Breast epithelium (tissue), 4 donors: ENCODE results near the gene TEX13A. TPM values are rescaled to one million over a fixed set of nuclear protein-coding genes. Genes with fewer than 3 reads are reported as not detected.

Experiments used
- DNase-seq, 2 donors: peaks; one replicate each; pipeline ENCODE4 v3.0.0-alpha.2; 2019; ENCODE audit warnings: low spot score in 2 of 2
- H3K27ac ChIP-seq, 2 donors: fragments of 200-600 bp; sonication (generic) in 1 of 2; one replicate each; pipeline ENCODE4 v1.5.1; 2016 to 2019; ENCODE audit warnings: mild to moderate bottlenecking in 1 of 2
- H3K27me3 ChIP-seq, 2 donors: fragments of 200-600 bp; sonication (generic) in 1 of 2; one replicate each; pipeline versions ENCODE4 v1.5.1 to v1.6.0; 2017 to 2019; ENCODE audit warnings: control low read depth in 1 of 2, mild to moderate bottlenecking in 1 of 2
- H3K36me3 ChIP-seq: fragments of 200-600 bp; one replicate; pipeline ENCODE4 v1.5.1; 2019
- H3K4me1 ChIP-seq, 2 donors: fragments of 200-600 bp; sonication (generic); one replicate each; pipeline ENCODE4 v1.5.1; 2016 to 2019; ENCODE audit warnings: control low read depth in 1 of 2
- H3K4me3 ChIP-seq, 3 donors: fragments of 200-600 bp; sonication (generic); 1 replicate in 2 of 3; 2 replicates in 1 of 3; pipeline ENCODE4 v1.5.1; 2016 to 2019; ENCODE audit warnings: mild to moderate bottlenecking in 3 of 3, moderate library complexity in 2 of 3
- H3K9me3 ChIP-seq, 2 donors: fragments of 200-600 bp; sonication (generic) in 1 of 2; one replicate each; pipeline ENCODE4 v1.5.1; 2016 to 2019; ENCODE audit warnings: control low read depth in 1 of 2
- POLR2A ChIP-seq: fragments of 450-650 bp; IDR thresholded peaks from one replicate; pipeline ENCODE4 v1.6.1; 2016; ENCODE audit warnings: antibody characterized with exemption, mild to moderate bottlenecking, moderate library complexity
- POLR2AphosphoS5 ChIP-seq, 3 donors: sonication (generic); formaldehyde crosslinking; IDR thresholded peaks; one replicate each; pipeline ENCODE4 v1.6.1; 2017; ENCODE audit warnings: antibody characterized with exemption in 3 of 3
- intact Hi-C: fragments of 100-400 bp; cut with DNase I; formaldehyde crosslinking; loops from one replicate; pipeline ENCODE4 v1.15.1; 2023; ENCODE audit warnings: low total_unique reads
- total RNA-seq, 3 donors: library from RNA; depleted of rRNA; stranded (reverse); fragments of >200 nt; gene quantifications; one replicate each; pipeline ENCODE4 v1.1.0, GENCODE V29; 2016
- TF ChIP-seq, protein P1 (sequence below), 3 donors: fragments of 450-650 bp; IDR thresholded peaks; one replicate each; pipeline ENCODE4 v1.5.1; 2016 to 2017; ENCODE audit warnings: antibody characterized with exemption in 3 of 3, mild to moderate bottlenecking in 3 of 3, moderate library complexity in 3 of 3

The TEX13A gene
- total RNA-seq, 3 donors from 2014 or later: not detected

DNA sequence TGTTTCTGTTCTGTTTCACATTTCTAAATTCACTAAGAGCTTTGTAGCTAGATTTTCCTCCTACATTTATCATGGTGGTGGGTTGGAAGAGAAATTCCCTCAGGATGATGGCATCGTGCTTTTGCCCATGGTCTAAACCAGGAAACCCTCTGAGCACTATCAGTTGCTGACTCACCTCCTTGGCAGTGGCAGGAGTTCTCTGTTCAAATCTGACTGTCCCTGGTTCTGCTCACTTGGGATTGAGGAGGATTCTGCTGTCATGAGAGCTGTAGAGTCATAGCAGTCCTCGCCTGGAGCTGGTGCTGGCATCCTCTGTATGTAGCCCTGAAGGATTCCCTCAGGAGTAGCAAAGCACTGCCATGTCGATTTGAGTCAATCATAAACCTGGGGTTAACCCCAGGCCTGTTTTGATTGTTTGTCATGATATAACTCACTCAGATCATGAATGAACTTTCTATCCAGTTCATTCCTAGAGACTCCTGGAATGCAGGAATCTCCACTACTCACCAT lies 9.4 kb downstream of the TEX13A start:
- H3K9me3 ChIP-seq: no peaks in the 10 kb centered on the region
- intact Hi-C loops: no loop called here
- H3K27ac ChIP-seq: no peak overlapping the region
- H3K4me1 ChIP-seq: no peaks in the 10 kb centered on the region
- no peak overlapping the region for H3K4me3 ChIP-seq
- peaks cover 0 to 34% of the 10 kb centered on the region in 2 donors for H3K27me3 ChIP-seq
- H3K36me3 ChIP-seq: no peaks in the 10 kb centered on the region
- TF ChIP-seq, protein P1, sequence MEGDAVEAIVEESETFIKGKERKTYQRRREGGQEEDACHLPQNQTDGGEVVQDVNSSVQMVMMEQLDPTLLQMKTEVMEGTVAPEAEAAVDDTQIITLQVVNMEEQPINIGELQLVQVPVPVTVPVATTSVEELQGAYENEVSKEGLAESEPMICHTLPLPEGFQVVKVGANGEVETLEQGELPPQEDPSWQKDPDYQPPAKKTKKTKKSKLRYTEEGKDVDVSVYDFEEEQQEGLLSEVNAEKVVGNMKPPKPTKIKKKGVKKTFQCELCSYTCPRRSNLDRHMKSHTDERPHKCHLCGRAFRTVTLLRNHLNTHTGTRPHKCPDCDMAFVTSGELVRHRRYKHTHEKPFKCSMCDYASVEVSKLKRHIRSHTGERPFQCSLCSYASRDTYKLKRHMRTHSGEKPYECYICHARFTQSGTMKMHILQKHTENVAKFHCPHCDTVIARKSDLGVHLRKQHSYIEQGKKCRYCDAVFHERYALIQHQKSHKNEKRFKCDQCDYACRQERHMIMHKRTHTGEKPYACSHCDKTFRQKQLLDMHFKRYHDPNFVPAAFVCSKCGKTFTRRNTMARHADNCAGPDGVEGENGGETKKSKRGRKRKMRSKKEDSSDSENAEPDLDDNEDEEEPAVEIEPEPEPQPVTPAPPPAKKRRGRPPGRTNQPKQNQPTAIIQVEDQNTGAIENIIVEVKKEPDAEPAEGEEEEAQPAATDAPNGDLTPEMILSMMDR (IDR thresholded peaks at IDR 0.05): no peak
- no peak for TF ChIP-seq POLR2AphosphoS5 (IDR thresholded peaks at IDR 0.05)
- TF ChIP-seq POLR2A: no peak
- DNase-seq: no peak

DNA sequence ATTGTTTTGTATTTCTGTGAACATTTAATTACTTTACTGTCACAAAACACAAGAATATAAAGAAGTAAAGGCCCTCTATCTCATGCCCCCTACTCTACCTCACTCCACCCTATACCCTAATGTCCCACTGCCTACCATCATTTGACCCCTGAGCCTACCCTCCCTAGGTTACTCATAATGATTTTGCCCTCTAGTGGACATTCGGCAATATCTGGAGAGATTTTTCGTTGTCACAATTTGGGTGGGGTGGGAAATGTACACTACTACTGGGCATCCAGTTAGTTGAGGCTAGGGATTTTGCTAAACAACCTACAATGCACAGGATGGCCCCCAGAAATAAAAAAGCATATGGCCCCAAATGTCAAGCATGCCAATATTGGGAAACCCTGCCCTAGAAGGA lies 10.2 kb downstream of the TEX13A start:
- Histone ChIP-seq H3K4me3 (no peak overlapping the region), H3K27me3 (peaks cover 0 to 38% of the 10 kb centered on the region in 2 donors), H3K4me1 (no peaks in the 10 kb centered on the region), H3K9me3 (no peaks in the 10 kb centered on the region), H3K27ac (no peak overlapping the region), H3K36me3 (no peaks in the 10 kb centered on the region)
- TF ChIP-seq POLR2AphosphoS5 (IDR thresholded peaks at IDR 0.05): no peak
- TF ChIP-seq POLR2A: no peak
- TF ChIP-seq, protein P1 (IDR thresholded peaks at IDR 0.05): no peak
- intact Hi-C loops: no loop called here
- no peak for DNase-seq

DNA sequence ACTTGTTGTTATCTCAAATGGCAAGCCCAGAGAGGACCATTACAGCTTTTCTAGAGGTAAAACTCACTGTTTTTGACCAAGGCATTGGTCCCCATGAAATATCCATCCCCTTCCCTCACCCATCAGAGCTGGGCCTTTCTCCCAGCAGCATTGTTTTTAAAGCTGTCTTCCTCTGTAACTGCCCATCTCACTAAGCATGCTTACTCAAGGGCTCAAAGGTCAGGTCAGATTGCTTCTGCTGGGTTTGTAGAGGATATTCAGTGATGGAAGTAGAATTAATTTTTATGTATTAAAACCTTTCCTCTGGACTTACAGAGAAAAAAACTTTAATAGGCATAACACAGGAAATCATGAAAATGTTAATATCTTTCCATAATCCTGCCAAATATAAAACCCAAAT lies 11.1 kb downstream of the TEX13A start:
- intact Hi-C loops: no loop called here
- TF ChIP-seq, protein P1 (IDR thresholded peaks at IDR 0.05): no peak
- TF ChIP-seq POLR2AphosphoS5 (IDR thresholded peaks at IDR 0.05) (no peak), POLR2A (no peak)

DNA sequence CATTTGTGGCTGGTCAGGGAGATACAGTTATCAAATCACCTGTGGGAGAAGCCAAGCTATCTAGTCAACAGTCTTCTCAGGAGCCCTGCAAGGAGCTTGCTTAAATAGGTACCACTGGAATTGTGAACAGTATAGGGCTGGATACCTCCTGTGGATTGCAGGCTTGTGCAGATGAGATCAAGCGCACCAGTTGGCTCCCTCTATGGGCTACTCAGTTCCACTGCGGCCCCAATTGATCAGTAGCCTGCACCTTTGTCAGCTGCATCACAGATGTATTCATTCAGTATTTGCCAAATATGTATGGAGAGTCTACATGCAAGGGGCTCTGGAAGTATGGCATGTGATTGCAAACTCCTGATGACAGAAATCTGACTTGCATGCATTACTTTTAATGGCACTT lies 28.6 kb downstream of the TEX13A start:
- intact Hi-C loops: no loop called here
- TF ChIP-seq, protein P1 (IDR thresholded peaks at IDR 0.05): no peak
- Histone ChIP-seq H3K4me1 (no peaks in the 10 kb centered on the region), H3K27me3 (peaks cover 0 to 51% of the 10 kb centered on the region in 2 donors), H3K9me3 (no peaks in the 10 kb centered on the region), H3K27ac (no peak overlapping the region), H3K4me3 (no peak overlapping the region), H3K36me3 (no peaks in the 10 kb centered on the region)
- DNase-seq: no peak

More for the DNA sequence above, 11.1 kb downstream of the TEX13A start:
- Histone ChIP-seq H3K9me3 (no peaks in the 10 kb centered on the region), H3K27me3 (peaks cover 0 to 39% of the 10 kb centered on the region in 2 donors), H3K4me1 (no peaks in the 10 kb centered on the region), H3K36me3 (no peaks in the 10 kb centered on the region), H3K4me3 (no peak overlapping the region), H3K27ac (no peak overlapping the region)
- no peak for DNase-seq

DNA sequence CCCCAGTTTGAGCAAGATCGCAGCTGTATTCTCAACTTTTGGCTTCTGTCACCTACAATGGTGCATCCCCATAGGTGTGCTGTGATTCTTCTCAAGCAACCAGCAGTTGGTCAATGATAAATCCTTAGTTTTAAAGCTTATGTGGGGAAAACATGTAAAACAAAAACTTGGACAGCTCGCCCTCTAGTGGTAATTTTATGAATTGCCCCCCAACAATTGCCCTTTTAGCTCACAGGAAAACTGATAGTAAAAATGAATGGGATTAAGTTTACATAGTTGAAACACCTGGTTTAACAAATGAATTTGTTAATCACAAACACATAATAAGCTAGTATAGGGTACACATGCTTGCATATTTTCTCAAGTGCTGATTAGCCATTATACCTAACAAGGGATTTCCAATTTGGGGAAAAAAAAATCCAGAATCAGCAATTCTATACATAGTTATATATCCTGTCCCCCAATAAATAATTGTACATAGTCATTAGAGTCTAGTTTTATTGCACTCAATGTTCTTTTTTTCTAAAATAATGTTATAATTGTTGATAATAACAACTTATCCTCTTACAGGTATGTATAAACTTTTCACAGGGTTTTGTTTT lies 30.1 kb downstream of the TEX13A start:
- no peaks in the 10 kb centered on the region for H3K4me1 ChIP-seq
- H3K36me3 ChIP-seq: no peaks in the 10 kb centered on the region
- intact Hi-C loops: no loop called here
- no peak overlapping the region for H3K27ac ChIP-seq
- H3K9me3 ChIP-seq: no peaks in the 10 kb centered on the region
- no peak for TF ChIP-seq POLR2AphosphoS5 (IDR thresholded peaks at IDR 0.05)
- TF ChIP-seq, protein P1 (IDR thresholded peaks at IDR 0.05): peak; percentile 43 to 63 (median 58)
- no peak overlapping the region for H3K4me3 ChIP-seq
- H3K27me3 ChIP-seq: peaks cover 0 to 46% of the 10 kb centered on the region in 2 donors
- DNase-seq: no peak
